Measurements from ENCODE around the gene CACNA1H. TPM values are rescaled to one million over a fixed set of nuclear protein-coding genes. Genes with fewer than 3 reads are reported as not detected.

Gene CACNA1H
- total and polyA plus RNA-seq, 9 of the 15 experiments (the other 6 are each of a cell fraction or from before 2014, with no cell fraction given): 0.10 to 0.18 TPM; not detected in 7

DNA sequence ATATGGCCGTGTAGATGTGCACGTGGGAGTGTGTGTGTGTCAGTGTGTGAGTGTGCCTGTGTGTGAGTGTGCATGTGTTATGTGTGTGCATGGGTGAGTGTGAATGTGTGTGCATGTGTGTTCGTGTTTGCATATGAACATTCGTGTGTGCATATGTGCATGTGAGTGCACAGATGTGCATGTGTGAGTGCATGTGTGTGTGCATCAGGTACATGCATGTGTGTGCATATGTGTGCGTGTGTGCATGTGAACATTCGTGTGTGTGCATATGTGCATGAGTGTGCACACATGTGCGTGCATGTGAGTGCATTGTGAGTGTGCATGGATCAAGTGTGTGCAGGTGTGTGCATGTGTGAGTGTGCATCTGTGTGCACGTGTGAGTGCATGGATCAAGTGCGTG is 85.1 kb downstream of the CACNA1H start:
- DNase-seq (ENCODE audit: extremely low read depth in 1 of 4, low spot score in 3 of 4) (no peak), ATAC-seq (no peak), FAIRE-seq (no peak)
- no peak overlapping the region for H2AFZ ChIP-seq (ENCODE audit: low read depth, low read length)
- POLR2A ChIA-PET: interaction anchor here (0.6 kb wide), 1 partner anchor 389 kb away, joined by 4 read pairs; no protein-coding TSS in a partner anchor
- H3K9me3 ChIP-seq (replicated peaks; ENCODE audit: control insufficient read depth, insufficient read depth, low read depth, low read length): no peaks in the 10 kb centered on the region; the same call in 1 of the 2 replicates
- H3K9me1 ChIP-seq (ENCODE audit: control insufficient read depth, insufficient read depth, low read length): no peaks in the 10 kb centered on the region
- CTCF ChIA-PET (ENCODE audit: low intra/inter-chr PET ratio): no interaction called here
- 0 out of 5 replicates have a peak, but pooled peaks cover 0 to 3% of the 10 kb centered on the region in 2 experiments for H3K27me3 ChIP-seq (ENCODE audit: control insufficient read depth in 2 of 2, insufficient read depth in 2 of 2, low read length in 2 of 2)
- H3K4me2 ChIP-seq (ENCODE audit: insufficient read depth, low read length): no peak overlapping the region
- 0 out of 2 replicates have a peak, but pooled peaks have one; percentile 48 for TF ChIP-seq NR2C2 (CRISPR knock-in tag; IDR thresholded peaks at IDR 0.05)
- no peak for TF ChIP-seq NR2C2 (tag; IDR thresholded peaks at IDR 0.05)
- TF ChIP-seq ZBTB43 (CRISPR knock-in tag; IDR thresholded peaks at IDR 0.05): peak; percentile 98
- 0 out of 2 replicates have a peak, but pooled peaks have one; percentile 47 for TF ChIP-seq ZC3H4 (CRISPR knock-in tag; IDR thresholded peaks at IDR 0.05; ENCODE audit: borderline replicate concordance)
- TF ChIP-seq KDM1A (IDR thresholded peaks at IDR 0.05): peak in 1 of 2 experiments; percentile 15; a peak in 1 of 4 replicates
- TF ChIP-seq NFYB (IDR thresholded peaks at IDR 0.05; ENCODE audit: extremely low read depth, insufficient read length): no peak
- no peak for TF ChIP-seq SP1 (CRISPR knock-in tag; IDR thresholded peaks at IDR 0.05)
- TF ChIP-seq, protein P1, sequence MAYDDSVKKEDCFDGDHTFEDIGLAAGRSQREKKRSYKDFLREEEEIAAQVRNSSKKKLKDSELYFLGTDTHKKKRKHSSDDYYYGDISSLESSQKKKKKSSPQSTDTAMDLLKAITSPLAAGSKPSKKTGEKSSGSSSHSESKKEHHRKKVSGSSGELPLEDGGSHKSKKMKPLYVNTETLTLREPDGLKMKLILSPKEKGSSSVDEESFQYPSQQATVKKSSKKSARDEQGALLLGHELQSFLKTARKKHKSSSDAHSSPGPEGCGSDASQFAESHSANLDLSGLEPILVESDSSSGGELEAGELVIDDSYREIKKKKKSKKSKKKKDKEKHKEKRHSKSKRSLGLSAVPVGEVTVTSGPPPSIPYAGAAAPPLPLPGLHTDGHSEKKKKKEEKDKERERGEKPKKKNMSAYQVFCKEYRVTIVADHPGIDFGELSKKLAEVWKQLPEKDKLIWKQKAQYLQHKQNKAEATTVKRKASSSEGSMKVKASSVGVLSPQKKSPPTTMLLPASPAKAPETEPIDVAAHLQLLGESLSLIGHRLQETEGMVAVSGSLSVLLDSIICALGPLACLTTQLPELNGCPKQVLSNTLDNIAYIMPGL (CRISPR knock-in tag; IDR thresholded peaks at IDR 0.05): no peak
- no peak for TF ChIP-seq ZNF785 (CRISPR knock-in tag; IDR thresholded peaks at IDR 0.05)
- TF ChIP-seq MAX (CRISPR knock-in tag; IDR thresholded peaks at IDR 0.05): peak; percentile 39; the same call in 1 of the 2 replicates
- no peak for TF ChIP-seq CEBPG (CRISPR knock-in tag; IDR thresholded peaks at IDR 0.05)
- no peak for TF ChIP-seq CEBPG (tag; conservative IDR thresholded peaks at IDR 0.05 in 1 of 2, IDR thresholded peaks at IDR 0.05 in 1 of 2)
- no TSS peak for BruUV-seq (replicated peaks)
- H3K36me3 ChIP-seq (ENCODE audit: control insufficient read depth, insufficient read depth, low read length): no peaks in the 10 kb centered on the region
- H4K20me1 ChIP-seq (replicated peaks; ENCODE audit: control insufficient read depth, insufficient read depth, low read length): no peaks in the 10 kb centered on the region
- peaks cover 0 to 3% of the 10 kb centered on the region in 2 experiments; a peak in 1 of 5 replicates for H3K4me1 ChIP-seq (replicated peaks in 1 of 2; ENCODE audit: control insufficient read depth in 2 of 2, insufficient read depth in 2 of 2, low read length in 2 of 2)
- no peak overlapping the region for H3K4me3 ChIP-seq
- H3K27ac ChIP-seq (ENCODE audit: extremely low read depth, low read depth, low read length): no peak overlapping the region
- WGBS (ENCODE audit: insufficient coverage, low coverage, missing lambda C conversion rate): 20% methylated on average over 9 of the region's 9 CpGs
- no peak overlapping the region for H3K9ac ChIP-seq (ENCODE audit: insufficient read depth in 1 of 2, low read depth in 2 of 2, low read length in 2 of 2)
- intact Hi-C loops (cut with micrococcal nuclease): no loop called here
- H3K79me2 ChIP-seq (ENCODE audit: control insufficient read depth, insufficient read depth, low read length): no peaks in the 10 kb centered on the region
- in situ Hi-C loops (cut with MboI): no loop called here

Measured in K562 (cell line).